ENCODE results near the gene FAM174C. TPM values are rescaled to one million over a fixed set of nuclear protein-coding genes. Genes with fewer than 3 reads are reported as not detected.

The FAM174C gene
- polyA plus RNA-seq, 1 of the 3 experiments (the other 2 are of a cell fraction), result 78.0 TPM

DNA sequence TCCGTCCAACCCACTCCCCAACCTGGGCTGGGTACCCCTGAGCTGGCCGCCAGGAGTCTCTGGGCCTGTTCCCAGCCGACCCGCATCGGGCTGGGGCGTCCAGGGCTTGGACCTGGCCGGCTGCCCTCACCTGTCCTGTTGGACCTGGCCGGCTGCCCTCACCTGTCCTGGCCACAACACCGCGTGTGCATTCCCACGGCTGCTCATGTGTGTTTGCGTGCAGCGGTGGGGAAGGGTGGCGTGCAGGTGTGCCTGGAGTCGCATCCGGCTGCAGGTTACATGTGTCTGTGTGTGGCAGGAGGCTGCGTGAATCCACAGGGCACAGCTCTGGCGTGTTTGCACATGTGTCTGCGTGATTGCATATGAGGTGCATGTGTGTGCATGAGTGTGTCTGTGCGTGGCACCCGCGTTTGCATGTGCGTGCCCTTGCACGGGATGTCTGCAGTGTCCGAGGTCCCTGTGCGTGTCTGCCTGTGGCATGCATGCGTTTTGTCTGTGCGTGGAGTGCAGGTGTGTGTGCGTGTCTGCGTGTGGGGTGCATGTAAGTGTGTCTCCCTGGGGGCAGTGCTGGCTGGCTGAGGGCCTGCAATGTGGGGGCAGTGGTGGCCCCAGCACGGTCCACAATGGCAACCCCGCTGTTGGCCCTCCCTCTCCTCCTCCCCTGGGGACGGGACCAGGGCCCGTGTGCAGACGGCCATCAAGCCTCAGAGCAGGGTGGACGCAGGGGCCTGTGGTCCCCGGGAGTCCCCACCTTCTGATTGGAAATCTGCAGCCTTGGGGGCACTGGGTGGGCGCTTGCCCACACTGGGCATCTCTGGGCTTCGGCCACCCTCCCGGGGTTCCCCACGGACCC is 13.7 kb downstream of the FAM174C start:
- no peaks in the 10 kb centered on the region for H3K27me3 ChIP-seq (ENCODE audit: insufficient read depth)
- H3K9ac ChIP-seq, result no peak overlapping the region
- H3K9me2 ChIP-seq, result no peaks in the 10 kb centered on the region
- no peak for TF ChIP-seq ELF1 (IDR thresholded peaks at IDR 0.05)
- no peak for TF ChIP-seq NFIC (IDR thresholded peaks at IDR 0.05; ENCODE audit: borderline replicate concordance)
- TF ChIP-seq IRF3 (IDR thresholded peaks at IDR 0.05; ENCODE audit: low read depth, low read length), result no peak
- no peak for TF ChIP-seq FOXM1 (IDR thresholded peaks at IDR 0.05; ENCODE audit: low read depth)
- no peak for TF ChIP-seq RXRA (IDR thresholded peaks at IDR 0.05; ENCODE audit: borderline replicate concordance, low read depth)
- no peak for TF ChIP-seq EZH2phosphoT487 (IDR thresholded peaks at IDR 0.05; ENCODE audit: borderline replicate concordance, low read depth)
- no peak for TF ChIP-seq TEAD4 (IDR thresholded peaks at IDR 0.05; ENCODE audit: borderline replicate concordance, insufficient read depth)
- no peak for TF ChIP-seq EP300 (IDR thresholded peaks at IDR 0.05; ENCODE audit: borderline replicate concordance in 1 of 2, low read depth in 1 of 2, low read length in 1 of 2)
- TF ChIP-seq MXI1 (IDR thresholded peaks at IDR 0.05; ENCODE audit: low read depth, low read length), result no peak
- TF ChIP-seq FOSL2 (IDR thresholded peaks at IDR 0.05; ENCODE audit: borderline replicate concordance, low read depth), result no peak
- no peak for TF ChIP-seq SIN3A (IDR thresholded peaks at IDR 0.05; ENCODE audit: borderline replicate concordance, low read depth, low read length)
- TF ChIP-seq, protein P1, sequence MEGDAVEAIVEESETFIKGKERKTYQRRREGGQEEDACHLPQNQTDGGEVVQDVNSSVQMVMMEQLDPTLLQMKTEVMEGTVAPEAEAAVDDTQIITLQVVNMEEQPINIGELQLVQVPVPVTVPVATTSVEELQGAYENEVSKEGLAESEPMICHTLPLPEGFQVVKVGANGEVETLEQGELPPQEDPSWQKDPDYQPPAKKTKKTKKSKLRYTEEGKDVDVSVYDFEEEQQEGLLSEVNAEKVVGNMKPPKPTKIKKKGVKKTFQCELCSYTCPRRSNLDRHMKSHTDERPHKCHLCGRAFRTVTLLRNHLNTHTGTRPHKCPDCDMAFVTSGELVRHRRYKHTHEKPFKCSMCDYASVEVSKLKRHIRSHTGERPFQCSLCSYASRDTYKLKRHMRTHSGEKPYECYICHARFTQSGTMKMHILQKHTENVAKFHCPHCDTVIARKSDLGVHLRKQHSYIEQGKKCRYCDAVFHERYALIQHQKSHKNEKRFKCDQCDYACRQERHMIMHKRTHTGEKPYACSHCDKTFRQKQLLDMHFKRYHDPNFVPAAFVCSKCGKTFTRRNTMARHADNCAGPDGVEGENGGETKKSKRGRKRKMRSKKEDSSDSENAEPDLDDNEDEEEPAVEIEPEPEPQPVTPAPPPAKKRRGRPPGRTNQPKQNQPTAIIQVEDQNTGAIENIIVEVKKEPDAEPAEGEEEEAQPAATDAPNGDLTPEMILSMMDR (IDR thresholded peaks at IDR 0.05), result no peak
- no peak for TF ChIP-seq USF1 (IDR thresholded peaks at IDR 0.05; ENCODE audit: borderline replicate concordance, low read depth)
- 93% methylated on average over 22 of the region's 41 CpGs for WGBS (ENCODE audit: low lambda C conversion rate)
- no peak for DNase-seq
- H3K4me3 ChIP-seq (ENCODE audit: low read depth in 2 of 2, low read length in 1 of 2), result no peak overlapping the region
- CTCF ChIA-PET, result no interaction called here
- no peaks in the 10 kb centered on the region for H3K9me3 ChIP-seq
- H3K4me2 ChIP-seq, result no peak overlapping the region
- no peaks in the 10 kb centered on the region for H4K20me1 ChIP-seq (ENCODE audit: insufficient read depth)
- H3K79me2 ChIP-seq (ENCODE audit: insufficient read depth), result no peaks in the 10 kb centered on the region
- peaks cover 11% of the 10 kb centered on the region for H3F3A ChIP-seq (replicated peaks; ENCODE audit: insufficient read depth)
- POLR2A ChIA-PET, result no interaction called here
- H3K36me3 ChIP-seq (replicated peaks in 1 of 2; ENCODE audit: control insufficient read depth in 1 of 2, insufficient read depth in 2 of 2, low read length in 1 of 2), result no peaks in the 10 kb centered on the region
- H3K4me1 ChIP-seq (ENCODE audit: control insufficient read depth in 1 of 2, insufficient read depth in 2 of 2, low read depth in 1 of 2, low read length in 1 of 2), result peaks cover 0 to 8% of the 10 kb centered on the region in 2 experiments; a peak in 1 of 4 replicates
- H3K27ac ChIP-seq (ENCODE audit: low read depth in 2 of 2, low read length in 1 of 2), result no peak overlapping the region
- no peak overlapping the region for H2AFZ ChIP-seq (ENCODE audit: low read depth)

Measured in SK-N-SH (cell line).